Ovary (tissue), 3 donors: ENCODE data around the gene SLC35B4.

Source experiments
- CTCF ChIP-seq, 3 donors: fragments of 450-650 bp in 2 of 3; fragments of 200-600 bp in 1 of 3; IDR thresholded peaks; one replicate each; pipeline versions ENCODE4 v1.5.1 to v1.8.0; 2016 to 2022; ENCODE audit warnings: antibody characterized with exemption in 3 of 3, mild to moderate bottlenecking in 1 of 3
- EP300 ChIP-seq: sonication (generic); formaldehyde crosslinking; IDR thresholded peaks from one replicate; pipeline ENCODE4 v1.6.1; 2017; ENCODE audit warnings: antibody characterized with exemption
- donor health status: DM: no; HTN: no; CAD: no.

- TF ChIP-seq EP300 (no peak), CTCF (IDR thresholded peaks at IDR 0.05) (no peak)
Observed at GRCh38 chr7:134245253-134245652, 71.5 kb downstream of the SLC35B4 start.
